Memory B cell (primary cell): ENCODE data around the gene SCG5.
A peak's percentile ranks its signal among the peaks of the same experiment; 100 is the strongest.
"Not testable (repeated sequence)": the region's sequence is repeated elsewhere in the genome, so short reads cannot be mapped to it uniquely, and the experiment has no call there.

ENCODE experiments used
- ATAC-seq: fragments of 150-1000 bp; cut with Tn5 transposase; 2 replicates; pipeline ENCODE4 v1.10.0; 2021; ENCODE audit warnings: low read depth, mild to moderate bottlenecking, moderate library complexity
- DNase-seq, 2 donors: peaks; one replicate each; pipeline ENCODE4 v3.0.0; 2022; ENCODE audit warnings: low spot score in 2 of 2
- H3K27ac Mint-ChIP-seq: one replicate; pipeline ENCODE4 v1.8.0; 2022; ENCODE audit warnings: mild to moderate bottlenecking, moderate library complexity, mixed read lengths
- H3K27me3 Mint-ChIP-seq: one replicate; pipeline ENCODE4 v1.8.0; 2022; ENCODE audit warnings: mixed read lengths
- H3K36me3 Mint-ChIP-seq: one replicate; pipeline ENCODE4 v1.8.0; 2022; ENCODE audit warnings: mild to moderate bottlenecking, mixed read lengths
- H3K4me1 Mint-ChIP-seq: one replicate; pipeline ENCODE4 v1.8.0; 2022; ENCODE audit warnings: mixed read lengths
- H3K4me3 Mint-ChIP-seq: one replicate; pipeline ENCODE4 v1.8.0; 2022; ENCODE audit warnings: mild to moderate bottlenecking, moderate library complexity, mixed read lengths
- H3K9me3 Mint-ChIP-seq: one replicate; pipeline ENCODE4 v1.8.0; 2022; ENCODE audit warnings: mixed read lengths

The SCG5 gene, protein sequence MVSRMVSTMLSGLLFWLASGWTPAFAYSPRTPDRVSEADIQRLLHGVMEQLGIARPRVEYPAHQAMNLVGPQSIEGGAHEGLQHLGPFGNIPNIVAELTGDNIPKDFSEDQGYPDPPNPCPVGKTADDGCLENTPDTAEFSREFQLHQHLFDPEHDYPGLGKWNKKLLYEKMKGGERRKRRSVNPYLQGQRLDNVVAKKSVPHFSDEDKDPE

GRCh38 chr15:32641517-32642059 lies at the start of gene SCG5:
SCG5 (plus strand) TSS chr15:32641710; CDS start chr15:32643593, 1,883 bp downstream.
- DNase-seq = no peak
- Mint-ChIP-seq H3K4me3 (no peak within 1 kb of the TSS), H3K27ac (no peak within 1 kb of the TSS), H3K9me3 (no peaks in the 10 kb centered on the region), H3K36me3 (no peaks in the 10 kb centered on the region), H3K4me1 (peaks cover 9% of the 10 kb centered on the region), H3K27me3 (peaks cover 5% of the 10 kb centered on the region)
- ATAC-seq = no peak

GRCh38 chr15:32593151-32593550 lies 48.4 kb upstream of the SCG5 start, which contains the start of gene GOLGA8N:
GOLGA8N (plus strand) TSS chr15:32593456.
- not testable (repeated sequence) for H3K9me3 Mint-ChIP-seq, ATAC-seq, H3K4me3 Mint-ChIP-seq, H3K27me3 Mint-ChIP-seq, H3K27ac Mint-ChIP-seq, H3K36me3 Mint-ChIP-seq, H3K4me1 Mint-ChIP-seq, DNase-seq

DNA sequence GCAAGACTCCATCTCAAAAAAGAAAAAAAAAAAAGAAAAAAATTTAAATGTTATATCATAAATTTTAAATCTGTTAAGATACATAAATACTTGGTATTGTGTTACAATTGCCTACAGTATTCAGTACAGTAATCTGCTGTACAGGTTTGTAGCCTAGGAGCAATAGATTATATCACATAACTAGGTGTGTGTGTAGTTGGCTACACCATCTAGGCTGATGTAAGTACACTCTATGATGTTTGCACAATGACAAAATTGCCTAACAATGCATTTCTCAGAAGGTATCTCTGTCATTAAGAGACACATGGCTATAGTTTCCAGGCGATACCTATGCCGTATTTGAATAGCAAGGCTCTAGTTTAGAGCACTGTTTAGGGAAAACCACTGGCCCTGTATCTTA lies 32.0 kb upstream of the SCG5 start:
- not testable (repeated sequence) for H3K4me3 Mint-ChIP-seq, H3K9me3 Mint-ChIP-seq, H3K27me3 Mint-ChIP-seq, H3K36me3 Mint-ChIP-seq, DNase-seq, ATAC-seq, H3K4me1 Mint-ChIP-seq, H3K27ac Mint-ChIP-seq

DNA sequence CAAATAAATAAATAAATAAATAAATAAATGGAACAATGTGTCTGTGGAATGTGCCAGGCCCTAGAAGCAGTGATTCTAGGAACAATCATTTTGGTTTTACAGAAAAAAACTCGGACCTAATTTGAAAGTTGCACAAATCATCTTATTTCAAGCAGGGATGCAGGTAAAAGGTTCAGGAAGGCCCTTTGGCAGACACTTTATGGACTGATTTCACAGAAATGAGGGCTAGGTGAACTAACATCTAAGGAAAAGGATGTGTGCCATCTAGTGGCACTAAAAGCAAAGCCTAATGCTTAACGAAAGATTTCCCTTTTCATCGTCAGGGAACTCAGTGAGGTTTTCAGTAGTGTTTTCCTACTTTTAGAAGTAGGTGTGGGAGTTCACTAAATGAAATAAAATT lies 30.8 kb upstream of the SCG5 start:
- not testable (repeated sequence) for H3K4me3 Mint-ChIP-seq, H3K4me1 Mint-ChIP-seq, H3K36me3 Mint-ChIP-seq, DNase-seq, H3K27ac Mint-ChIP-seq, ATAC-seq, H3K9me3 Mint-ChIP-seq, H3K27me3 Mint-ChIP-seq

DNA sequence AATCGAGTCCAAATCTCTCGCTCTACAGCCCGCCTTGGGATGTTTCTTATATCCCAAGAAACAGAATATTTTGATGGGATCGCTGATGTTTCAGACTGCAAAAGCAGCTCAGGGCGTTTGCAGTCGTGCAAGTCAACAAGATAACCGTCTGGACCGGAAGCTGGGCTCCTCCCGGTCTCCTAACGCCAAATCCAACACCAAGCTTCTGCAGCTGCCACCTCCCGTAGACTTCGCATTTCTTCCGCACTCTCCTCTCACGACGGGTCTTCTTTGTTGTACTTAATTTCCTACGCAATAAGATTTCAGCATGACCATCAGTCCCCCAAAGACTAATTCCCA lies 26.8 kb upstream of the SCG5 start:
- Mint-ChIP-seq H3K4me1 (peaks cover 13% of the 10 kb centered on the region), H3K27ac (peak overlapping the region; percentile 91), H3K4me3 (peak overlapping the region; percentile 91)
- ATAC-seq, H3K9me3 Mint-ChIP-seq, H3K36me3 Mint-ChIP-seq, DNase-seq, H3K27me3 Mint-ChIP-seq: not testable (repeated sequence)

GRCh38 chr15:32615051-32615870 lies 26.2 kb upstream of the SCG5 start, which contains the start of gene ARHGAP11A:
ARHGAP11A (plus strand) TSS chr15:32615504; CDS start chr15:32616212, 708 bp downstream.
- not testable (repeated sequence) for H3K9me3 Mint-ChIP-seq, H3K27me3 Mint-ChIP-seq, H3K36me3 Mint-ChIP-seq
- DNase-seq (peak; percentile 74), ATAC-seq (peak; percentile 84)
- H3K4me1 Mint-ChIP-seq = peaks cover 13% of the 10 kb centered on the region
- peak within 1 kb of the TSS; percentile 93 for H3K4me3 Mint-ChIP-seq
- H3K27ac Mint-ChIP-seq = peak within 1 kb of the TSS; percentile 91

DNA sequence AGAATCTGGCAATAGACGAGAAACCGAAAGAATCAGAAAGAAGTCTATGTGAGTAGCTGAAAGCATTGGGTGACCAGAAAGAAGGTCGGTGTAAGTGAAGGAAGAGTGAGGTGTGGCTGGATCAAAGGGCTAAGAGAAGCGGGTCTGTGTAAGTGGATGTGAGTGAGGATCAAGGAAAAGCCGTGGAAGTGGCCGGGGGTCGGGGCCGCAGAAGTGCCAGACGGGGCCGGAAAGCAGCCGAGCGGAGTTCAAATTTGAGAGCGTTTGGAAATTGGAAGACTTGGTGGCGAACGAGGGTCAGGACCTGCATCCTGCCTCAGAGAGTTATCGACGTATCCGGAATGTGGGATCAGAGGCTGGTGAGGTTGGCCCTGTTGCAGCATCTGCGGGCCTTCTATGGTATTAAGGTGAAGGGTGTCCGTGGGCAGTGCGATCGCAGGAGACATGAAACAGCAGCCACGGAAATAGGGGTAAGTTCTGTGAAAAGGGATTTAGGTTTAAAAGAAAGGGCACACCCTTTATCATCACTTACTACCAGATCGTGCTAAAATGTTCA lies 25.6 kb upstream of the SCG5 start:
- not testable (repeated sequence) for H3K9me3 Mint-ChIP-seq, H3K36me3 Mint-ChIP-seq, H3K27me3 Mint-ChIP-seq
- DNase-seq (peak in 1 of 2 donors; percentile 16), ATAC-seq (peak; percentile 5)
- Mint-ChIP-seq H3K27ac (peak overlapping the region; percentile 91), H3K4me1 (peaks cover 11% of the 10 kb centered on the region), H3K4me3 (peak overlapping the region; percentile 91)

DNA sequence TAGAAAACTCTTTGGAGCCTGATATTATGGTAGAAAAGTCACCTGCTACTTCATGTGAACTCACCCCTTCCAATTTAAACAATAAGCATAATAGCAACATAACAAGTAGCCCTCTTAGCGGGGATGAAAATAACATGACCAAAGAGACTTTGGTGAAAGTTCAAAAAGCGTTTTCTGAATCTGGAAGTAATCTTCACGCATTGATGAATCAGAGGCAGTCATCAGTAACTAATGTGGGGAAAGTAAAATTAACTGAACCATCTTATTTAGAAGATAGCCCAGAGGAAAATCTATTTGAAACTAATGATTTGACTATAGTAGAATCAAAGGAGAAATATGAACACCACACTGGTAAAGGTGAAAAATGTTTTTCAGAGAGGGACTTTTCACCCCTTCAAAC lies 5.1 kb upstream of the SCG5 start:
- DNase-seq (no peak), ATAC-seq (peak; percentile 32)
- peaks cover 16% of the 10 kb centered on the region for H3K4me1 Mint-ChIP-seq
- no peak overlapping the region for H3K4me3 Mint-ChIP-seq
- H3K27me3 Mint-ChIP-seq = peaks cover 2% of the 10 kb centered on the region
- no peak overlapping the region for H3K27ac Mint-ChIP-seq
- no peaks in the 10 kb centered on the region for H3K9me3 Mint-ChIP-seq
- H3K36me3 Mint-ChIP-seq = peaks cover 6% of the 10 kb centered on the region

DNA sequence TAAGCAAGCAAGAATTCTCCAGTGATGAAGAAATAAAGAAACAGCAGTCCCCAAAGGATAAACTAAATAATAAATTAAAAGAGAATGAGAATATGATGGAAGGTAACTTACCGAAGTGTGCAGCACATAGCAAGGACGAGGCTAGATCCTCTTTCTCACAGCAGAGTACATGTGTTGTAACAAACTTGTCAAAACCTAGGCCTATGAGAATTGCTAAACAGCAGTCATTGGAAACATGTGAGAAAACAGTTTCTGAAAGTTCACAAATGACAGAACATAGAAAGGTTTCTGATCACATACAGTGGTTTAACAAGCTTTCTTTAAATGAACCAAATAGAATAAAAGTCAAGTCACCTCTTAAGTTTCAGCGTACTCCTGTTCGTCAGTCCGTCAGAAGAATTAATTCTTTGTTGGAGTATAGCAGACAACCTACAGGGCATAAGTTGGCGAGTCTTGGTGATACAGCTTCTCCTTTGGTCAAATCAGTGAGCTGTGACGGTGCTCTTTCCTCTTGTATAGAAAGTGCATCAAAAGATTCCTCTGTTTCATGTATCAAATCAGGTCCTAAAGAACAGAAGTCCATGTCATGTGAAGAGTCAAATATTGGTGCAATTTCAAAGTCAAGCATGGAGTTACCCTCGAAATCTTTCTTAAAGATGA lies 4.5 kb upstream of the SCG5 start:
- ATAC-seq (peak; percentile 85), DNase-seq (no peak)
- Mint-ChIP-seq H3K4me1 (peaks cover 16% of the 10 kb centered on the region), H3K9me3 (no peaks in the 10 kb centered on the region), H3K36me3 (peaks cover 6% of the 10 kb centered on the region), H3K27ac (no peak overlapping the region), H3K4me3 (no peak overlapping the region), H3K27me3 (peaks cover 5% of the 10 kb centered on the region)

DNA sequence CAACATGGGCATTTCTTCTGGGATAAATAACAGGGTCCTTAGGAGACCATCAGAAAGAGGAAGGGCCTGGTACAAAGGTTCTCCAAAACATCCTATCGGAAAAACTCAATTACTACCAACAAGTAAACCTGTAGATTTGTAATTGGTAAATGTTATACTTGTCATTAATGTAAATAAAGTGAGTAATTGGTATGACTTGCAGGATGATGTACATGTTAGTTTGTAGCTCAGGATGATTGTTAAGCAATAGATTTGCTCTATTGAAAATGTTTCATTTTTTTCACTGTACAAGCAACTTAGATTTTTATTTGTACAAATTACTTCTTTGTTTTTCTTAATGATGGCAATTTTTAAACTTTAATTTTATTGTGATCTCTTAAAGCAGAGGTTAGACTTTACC lies 3.8 kb upstream of the SCG5 start:
- peaks cover 5% of the 10 kb centered on the region for H3K27me3 Mint-ChIP-seq
- DNase-seq (no peak), ATAC-seq (no peak)
- H3K9me3 Mint-ChIP-seq = no peaks in the 10 kb centered on the region
- no peak overlapping the region for H3K4me3 Mint-ChIP-seq
- H3K36me3 Mint-ChIP-seq = peaks cover 6% of the 10 kb centered on the region
- H3K27ac Mint-ChIP-seq = no peak overlapping the region
- peaks cover 16% of the 10 kb centered on the region for H3K4me1 Mint-ChIP-seq

- H3K36me3 Mint-ChIP-seq = no peaks in the 10 kb centered on the region
- no peak overlapping the region for H3K4me3 Mint-ChIP-seq
- DNase-seq (no peak), ATAC-seq (no peak)
- no peak overlapping the region for H3K27ac Mint-ChIP-seq
- H3K4me1 Mint-ChIP-seq = no peaks in the 10 kb centered on the region
- H3K27me3 Mint-ChIP-seq = peaks cover 5% of the 10 kb centered on the region
- no peaks in the 10 kb centered on the region for H3K9me3 Mint-ChIP-seq
These were observed 1.3 kb downstream of the SCG5 start for GRCh38 chr15:32642667-32643435.

GRCh38 chr15:32643907-32644445 lies 2.5 kb downstream of the SCG5 start:
- no peaks in the 10 kb centered on the region for H3K4me1 Mint-ChIP-seq
- DNase-seq = no peak
- H3K27ac Mint-ChIP-seq = no peak overlapping the region
- no peaks in the 10 kb centered on the region for H3K9me3 Mint-ChIP-seq
- H3K4me3 Mint-ChIP-seq = no peak overlapping the region
- H3K36me3 Mint-ChIP-seq = no peaks in the 10 kb centered on the region
- no peak for ATAC-seq
- peaks cover 5% of the 10 kb centered on the region for H3K27me3 Mint-ChIP-seq

- H3K9me3 Mint-ChIP-seq = no peaks in the 10 kb centered on the region
These were observed 4.8 kb downstream of the SCG5 start for GRCh38 chr15:32646291-32646690.

More at GRCh38 chr15:32646291-32646690, 4.8 kb downstream of the SCG5 start:
- Mint-ChIP-seq H3K4me1 (no peaks in the 10 kb centered on the region), H3K27me3 (peaks cover 4% of the 10 kb centered on the region), H3K27ac (no peak overlapping the region), H3K4me3 (no peak overlapping the region), H3K36me3 (no peaks in the 10 kb centered on the region)
- DNase-seq = no peak
- ATAC-seq = no peak
